GM08714 (cell line): Measurements from ENCODE around the gene DGCR2.
"Not testable (repeated sequence)": the region's sequence is repeated elsewhere in the genome, so short reads cannot be mapped to it uniquely, and the experiment has no call there.

Experiments
- H3K4me3 ChIP-seq: fragments of 200-500 bp; sonication (Bioruptor generic); 2 replicates; pipeline ENCODE4 v1.5.1; 2014; ENCODE audit warnings: mild to moderate bottlenecking, low read length, inconsistent platforms
- ZNF274 ChIP-seq: IDR thresholded peaks from 2 replicates; pipeline ENCODE4 v1.6.1; 2012; ENCODE audit warnings: mild to moderate bottlenecking, low read depth, low read length

DGCR2 gene

GRCh38 chr22:19026080-19026479 is 96.1 kb downstream of the DGCR2 start:
- H3K4me3 ChIP-seq = not testable (repeated sequence)

GRCh38 chr22:19024956-19025489 is 97.2 kb downstream of the DGCR2 start:
- H3K4me3 ChIP-seq = not testable (repeated sequence)

- not testable (repeated sequence) for H3K4me3 ChIP-seq
Measured at GRCh38 chr22:19023931-19024330, 98.3 kb downstream of the DGCR2 start.

GRCh38 chr22:19022755-19023154 is 99.5 kb downstream of the DGCR2 start:
- H3K4me3 ChIP-seq = no peak overlapping the region
- TF ChIP-seq ZNF274 = no peak

- H3K4me3 ChIP-seq = no peak overlapping the region
- TF ChIP-seq ZNF274 = no peak
Measured at GRCh38 chr22:19019679-19020032, 102.6 kb downstream of the DGCR2 start.

- no peak for TF ChIP-seq ZNF274
- H3K4me3 ChIP-seq = no peak overlapping the region
Measured at GRCh38 chr22:19019029-19019678, 103.1 kb downstream of the DGCR2 start.

GRCh38 chr22:19018256-19018655 is 104.0 kb downstream of the DGCR2 start:
- no peak overlapping the region for H3K4me3 ChIP-seq
- no peak for TF ChIP-seq ZNF274

GRCh38 chr22:19016081-19016766 is 106.0 kb downstream of the DGCR2 start:
- H3K4me3 ChIP-seq = no peak overlapping the region
- TF ChIP-seq ZNF274 = no peak

- H3K4me3 ChIP-seq = no peak overlapping the region
- no peak for TF ChIP-seq ZNF274
Measured at GRCh38 chr22:19014886-19015285, 107.3 kb downstream of the DGCR2 start.

- H3K4me3 ChIP-seq = not testable (repeated sequence)
Measured at GRCh38 chr22:19013881-19014598, 108.2 kb downstream of the DGCR2 start.

- H3K4me3 ChIP-seq = not testable (repeated sequence)
Measured at GRCh38 chr22:19013411-19013810, 108.8 kb downstream of the DGCR2 start.

- H3K4me3 ChIP-seq = no peak overlapping the region
- TF ChIP-seq ZNF274 = no peak
Measured at GRCh38 chr22:19012308-19012986, 109.8 kb downstream of the DGCR2 start.

GRCh38 chr22:19011611-19012010 is 110.6 kb downstream of the DGCR2 start:
- H3K4me3 ChIP-seq = not testable (repeated sequence)

- H3K4me3 ChIP-seq = no peak overlapping the region
- TF ChIP-seq ZNF274 = no peak
Measured at GRCh38 chr22:19011075-19011474, 111.1 kb downstream of the DGCR2 start.

GRCh38 chr22:19005905-19006304 is 116.3 kb downstream of the DGCR2 start:
- TF ChIP-seq ZNF274 = no peak

GRCh38 chr22:19004471-19004870 is 117.7 kb downstream of the DGCR2 start:
- no peak for TF ChIP-seq ZNF274
- no peak overlapping the region for H3K4me3 ChIP-seq

More at GRCh38 chr22:19005905-19006304, 116.3 kb downstream of the DGCR2 start:
- H3K4me3 ChIP-seq = no peak overlapping the region
